Stimulated activated CD8-positive, alpha-beta memory T cell treated with anti-CD3 and anti-CD28 coated beads, Interleukin-4, amount 100 ng/mL, for 1 hour (primary cell): ENCODE results near the gene MVB12B.

Experiments used
- DNase-seq, 2 donors: peaks; one replicate each; pipeline ENCODE4 v3.0.0-alpha.2; 2020; ENCODE audit warnings: low read depth in 2 of 2, low spot score in 1 of 2

Gene MVB12B

DNA sequence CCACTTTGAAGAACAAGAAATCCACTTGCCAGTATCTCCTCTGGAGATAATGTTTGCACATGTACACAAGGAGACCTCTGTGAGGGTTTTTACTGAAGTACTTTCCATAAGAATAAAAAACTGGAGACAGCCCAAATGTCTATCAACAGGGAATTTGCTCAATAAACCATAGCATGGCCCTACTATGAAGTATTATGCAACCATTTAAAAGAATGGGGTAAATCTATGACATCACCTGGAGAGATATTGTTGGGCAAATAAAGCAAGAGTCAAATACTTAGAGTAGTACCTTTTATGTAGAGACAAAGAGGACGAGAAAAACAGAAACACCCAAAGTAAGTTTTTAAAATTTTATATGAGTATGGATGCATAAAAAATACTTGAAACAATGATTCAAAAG, 23.9 kb upstream of the MVB12B start:
- DNase-seq: no peak

DNA sequence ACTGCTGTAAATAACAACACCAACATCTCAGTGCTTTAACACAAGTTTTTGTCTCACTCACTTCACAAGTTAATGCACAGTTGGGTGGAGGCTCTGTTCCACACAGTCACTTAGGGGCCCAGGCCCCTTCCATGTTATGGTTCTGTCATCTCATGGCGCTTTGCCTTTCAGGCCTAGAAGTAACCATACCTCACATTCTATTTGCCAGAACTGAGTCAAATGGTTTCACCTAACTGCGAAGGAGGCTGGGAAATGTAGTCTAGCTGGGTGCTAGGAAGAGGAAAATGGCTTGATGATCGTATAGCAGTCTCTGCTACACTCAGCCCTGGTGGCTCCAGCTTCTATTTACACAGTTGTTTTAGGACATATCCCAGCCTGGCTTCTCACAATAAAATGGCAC, 23.1 kb upstream of the MVB12B start:
- DNase-seq: no peak

DNA sequence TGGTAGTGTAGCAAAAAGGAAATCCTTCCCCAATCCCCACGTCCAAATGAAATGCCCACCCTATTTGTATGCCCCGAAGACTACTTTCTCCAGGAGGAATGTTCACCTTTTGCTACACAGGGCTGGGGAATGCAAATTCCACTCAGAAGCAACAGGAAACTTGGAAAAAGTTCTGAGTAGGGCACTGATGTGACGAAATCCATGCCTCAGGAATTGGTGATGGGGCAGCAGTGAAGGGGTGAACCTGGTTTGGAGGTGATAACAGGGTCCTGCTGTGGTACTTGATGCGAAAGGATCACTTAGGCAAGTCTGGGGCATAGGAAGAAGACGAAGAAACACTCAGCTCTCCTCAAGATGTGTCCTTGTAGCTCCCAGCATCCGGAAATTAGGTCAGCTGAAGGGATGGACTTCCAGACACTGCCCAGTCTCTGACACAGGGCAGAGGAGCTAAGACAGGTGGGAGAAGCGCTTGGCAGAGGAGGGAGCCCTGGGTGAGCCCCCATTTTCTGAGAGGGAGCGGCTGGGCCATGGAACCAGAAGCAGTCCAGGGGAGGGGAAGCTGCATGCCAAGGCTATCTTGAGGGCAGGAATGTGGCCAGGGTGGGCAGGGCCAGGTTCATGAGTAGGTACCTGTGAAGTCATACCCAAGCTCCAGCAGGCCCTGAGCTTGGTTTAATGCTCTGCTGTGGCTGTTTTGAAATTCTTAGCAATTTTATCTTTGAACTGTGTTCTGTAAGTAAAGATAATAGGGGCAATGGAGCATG, 22.2 kb upstream of the MVB12B start:
- DNase-seq: no peak

DNA sequence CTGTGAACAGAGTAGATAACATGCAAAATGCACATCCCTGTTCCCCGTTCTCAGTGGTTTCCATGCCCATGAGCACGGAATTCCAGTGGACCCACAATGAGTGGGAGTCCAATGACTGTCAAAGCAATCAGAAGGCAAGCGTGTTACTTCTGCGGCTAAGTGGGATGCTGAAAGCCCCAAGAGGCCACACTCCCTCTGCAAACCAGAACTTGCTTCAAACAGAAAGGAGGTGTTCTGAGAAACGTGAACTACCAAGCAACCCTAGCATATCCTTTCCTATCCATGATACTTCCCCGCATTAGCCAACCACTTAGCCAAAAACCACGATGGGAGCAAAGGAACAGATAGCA, 21.7 kb upstream of the MVB12B start:
- no peak for DNase-seq

DNA sequence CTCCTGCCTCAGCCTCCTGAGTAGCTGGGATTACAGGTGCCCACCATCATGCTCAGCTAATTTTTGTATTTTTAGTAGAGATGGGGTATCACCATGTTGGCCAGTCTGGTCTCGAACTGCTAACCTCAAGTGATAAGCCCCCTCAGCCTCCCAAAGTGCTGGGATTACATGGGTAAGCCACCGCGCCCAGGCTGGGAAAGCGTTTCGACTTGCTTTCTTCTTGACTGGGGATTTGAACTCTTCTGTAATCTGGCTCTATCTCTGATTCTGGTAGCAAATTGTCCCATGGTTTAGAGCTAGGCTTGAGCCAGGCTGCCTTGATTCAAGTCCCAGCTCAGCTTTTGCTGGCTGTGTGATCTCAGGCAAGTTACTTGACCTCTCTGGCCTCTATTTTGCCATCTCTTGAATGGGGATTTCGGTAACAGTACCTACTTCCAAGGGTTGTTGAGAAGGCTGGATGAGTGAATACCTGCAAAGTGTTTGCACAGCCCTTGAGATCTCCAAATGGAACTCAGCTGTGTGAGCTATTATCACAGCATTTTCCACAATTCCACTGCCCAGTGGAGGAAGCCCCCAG, 20.5 kb upstream of the MVB12B start:
- DNase-seq: no peak

DNA sequence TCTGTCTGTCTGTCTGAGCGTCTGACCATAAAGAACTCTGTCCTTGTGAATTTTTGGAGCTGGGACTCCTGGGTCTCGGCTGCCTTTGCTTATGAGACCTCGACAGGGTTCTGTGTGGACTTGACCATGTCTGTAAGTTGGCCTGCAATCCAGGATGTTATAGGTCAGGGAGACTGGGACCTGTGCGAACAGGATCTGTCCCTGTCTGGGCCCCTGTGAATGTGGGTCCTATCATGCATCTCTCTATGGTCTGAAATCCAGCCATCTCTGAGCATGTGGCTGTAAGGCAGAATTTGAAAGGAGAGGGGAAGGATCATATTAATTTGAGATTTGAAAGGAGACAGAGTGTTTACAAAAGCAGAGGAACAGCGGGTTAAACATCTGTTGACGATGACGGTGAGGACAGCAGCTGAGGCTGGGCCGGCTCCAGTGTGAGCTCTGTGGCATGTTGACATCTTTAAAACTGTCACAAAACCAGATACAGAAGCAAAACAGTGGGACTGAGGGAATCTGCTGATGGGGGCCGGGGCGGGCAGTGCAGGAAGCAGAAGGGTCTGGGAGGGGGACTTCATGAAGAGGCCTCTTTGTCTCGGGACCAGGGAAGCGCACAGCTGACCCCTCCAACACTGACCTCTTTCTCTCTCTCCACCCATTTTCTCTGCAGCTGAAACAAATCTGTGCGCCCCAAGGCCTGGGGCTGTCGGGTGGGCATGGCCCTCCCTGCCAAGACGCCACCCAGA, 19.1 kb upstream of the MVB12B start:
- DNase-seq: no peak

DNA sequence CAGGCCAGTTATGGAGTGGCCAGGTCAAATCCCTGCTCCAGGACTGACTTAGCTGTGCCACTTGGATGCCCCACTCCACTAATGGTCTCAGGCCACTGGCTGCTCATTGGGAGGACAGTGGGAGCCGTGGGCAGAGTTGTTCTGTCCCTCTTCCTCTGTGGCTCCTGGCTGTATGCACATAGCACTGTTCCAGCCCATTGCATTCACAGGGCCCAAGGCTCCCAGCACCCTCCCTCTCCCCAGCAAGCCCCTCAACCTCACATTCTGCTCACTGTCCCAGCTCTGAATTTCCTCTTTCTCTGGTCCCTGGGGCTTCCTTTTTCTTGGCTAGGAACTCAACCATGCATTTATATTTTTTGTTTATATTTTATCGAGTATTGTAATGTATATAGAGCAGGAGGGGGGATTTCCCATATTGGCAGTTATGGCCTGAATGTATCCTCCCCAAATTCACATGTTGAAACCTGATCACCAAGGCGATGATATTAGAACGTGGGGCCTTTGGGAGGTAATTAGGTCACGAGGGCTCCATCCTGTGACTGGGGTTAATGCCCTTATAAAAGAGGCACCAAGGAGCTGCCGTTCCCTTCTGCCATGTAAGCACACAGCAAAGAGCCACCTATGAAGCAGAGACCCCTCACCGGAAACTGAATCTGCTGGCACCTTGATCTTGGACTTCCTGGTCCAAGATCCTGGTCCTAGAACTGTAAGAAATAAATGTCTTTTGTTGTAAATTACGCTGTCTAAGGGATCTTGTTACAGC, 17.0 kb upstream of the MVB12B start:
- no peak for DNase-seq

DNA sequence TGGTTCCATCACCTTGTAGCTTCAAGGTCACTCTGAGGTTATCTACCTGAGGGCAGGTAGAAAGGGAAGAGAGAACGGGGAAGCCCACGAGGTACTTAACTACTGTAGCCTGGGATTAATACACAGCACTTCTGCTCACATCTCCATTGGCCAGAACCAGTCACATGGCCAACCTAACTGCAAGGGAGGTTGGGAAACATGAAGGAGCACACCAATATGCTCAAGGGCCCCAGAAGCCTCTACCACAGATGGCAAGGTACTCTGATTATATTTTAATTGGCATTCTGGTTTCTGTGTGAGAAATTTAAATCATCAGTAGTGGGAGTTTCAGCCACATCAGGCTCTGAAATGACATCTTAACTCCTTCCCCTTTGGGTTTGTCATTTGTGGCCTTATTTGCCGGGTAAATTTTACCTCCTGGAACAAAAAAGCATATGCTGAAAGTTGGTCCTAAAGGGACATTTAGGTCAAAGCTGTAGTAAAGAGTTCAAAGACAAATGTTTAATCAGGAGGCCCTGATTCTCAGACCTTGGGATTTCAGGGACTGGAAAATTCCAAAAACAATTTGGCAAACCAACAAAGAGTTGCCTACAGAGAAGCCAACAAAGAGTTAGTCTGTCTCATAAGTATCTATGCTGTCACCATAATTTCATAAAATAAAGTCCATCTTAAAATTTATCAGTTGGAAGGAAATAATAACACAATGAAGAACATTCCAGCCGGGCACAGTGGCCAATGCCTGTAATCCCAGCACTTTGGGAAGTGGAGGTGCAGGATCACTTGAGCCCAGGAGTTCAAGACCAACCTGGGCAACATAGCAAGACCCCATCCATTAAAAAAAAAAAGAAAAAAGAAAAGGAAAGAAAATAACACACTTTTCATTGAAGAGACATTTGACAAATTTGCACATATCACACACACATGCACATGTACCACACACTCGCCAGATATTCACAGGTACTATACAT, 13.8 kb upstream of the MVB12B start:
- no peak for DNase-seq

DNA sequence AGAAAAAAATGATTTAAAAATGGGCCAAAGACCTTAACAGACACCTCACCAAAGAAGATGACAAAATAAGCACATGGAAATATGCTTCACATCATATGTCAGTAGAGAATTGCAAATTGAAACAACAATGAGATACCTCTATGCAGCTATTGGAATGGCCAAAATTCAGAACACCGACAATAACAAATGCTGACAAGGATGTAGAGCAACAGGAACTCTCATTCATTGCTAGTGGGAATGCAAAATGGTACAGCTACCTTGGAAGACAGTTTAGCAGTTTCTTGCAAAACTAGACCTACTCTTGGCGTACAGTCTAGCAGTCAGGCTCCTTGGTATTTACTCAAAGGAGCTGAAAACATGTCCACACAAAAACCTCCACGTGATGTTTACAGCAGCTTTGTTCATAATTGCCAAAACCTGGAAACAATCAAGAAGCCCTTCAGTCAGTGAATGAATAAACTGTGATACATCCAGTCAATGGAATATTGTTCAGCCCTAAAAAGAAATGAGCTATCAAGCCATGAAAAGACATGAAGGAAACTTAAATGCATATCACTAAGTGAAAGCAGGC, 10.5 kb upstream of the MVB12B start:
- no peak for DNase-seq

DNA sequence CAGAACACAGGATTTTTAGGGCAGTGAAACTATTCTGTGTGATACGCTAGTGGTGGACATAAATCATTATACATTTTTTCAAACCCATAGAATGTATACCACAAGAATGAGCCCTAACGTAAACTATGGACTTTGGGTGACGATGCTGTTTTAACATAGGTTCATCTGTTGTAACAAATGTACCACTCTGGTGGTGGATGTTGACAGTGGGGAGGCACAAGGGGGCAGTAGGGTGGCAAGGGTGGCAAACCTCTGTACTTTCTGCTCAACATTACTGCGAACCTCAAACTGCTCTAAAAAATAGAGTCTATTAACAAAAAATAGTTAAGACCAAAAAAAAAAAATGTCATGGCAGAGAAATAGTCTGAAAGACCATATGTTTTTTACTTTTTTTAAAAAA, 9.1 kb upstream of the MVB12B start:
- DNase-seq: no peak

DNA sequence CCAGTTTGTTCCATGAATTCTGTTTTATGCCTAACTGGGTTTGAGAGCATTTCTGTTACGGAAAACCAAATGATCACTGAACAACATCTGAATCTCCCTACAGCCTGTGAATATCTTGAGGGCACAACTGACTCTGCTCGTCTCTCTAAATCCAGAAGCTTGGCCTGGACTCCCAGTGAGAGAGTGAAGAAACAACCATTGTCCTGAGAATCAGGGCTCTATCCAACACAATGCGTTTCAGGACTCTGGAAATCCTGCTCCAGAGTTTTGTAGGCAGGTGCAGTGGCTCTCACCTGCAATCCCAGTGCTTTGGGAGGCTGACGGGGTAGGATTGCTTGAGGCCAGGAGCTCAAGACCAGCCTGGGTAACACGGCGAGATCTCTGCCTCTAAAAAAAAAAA, 7.8 kb upstream of the MVB12B start:
- no peak for DNase-seq

DNA sequence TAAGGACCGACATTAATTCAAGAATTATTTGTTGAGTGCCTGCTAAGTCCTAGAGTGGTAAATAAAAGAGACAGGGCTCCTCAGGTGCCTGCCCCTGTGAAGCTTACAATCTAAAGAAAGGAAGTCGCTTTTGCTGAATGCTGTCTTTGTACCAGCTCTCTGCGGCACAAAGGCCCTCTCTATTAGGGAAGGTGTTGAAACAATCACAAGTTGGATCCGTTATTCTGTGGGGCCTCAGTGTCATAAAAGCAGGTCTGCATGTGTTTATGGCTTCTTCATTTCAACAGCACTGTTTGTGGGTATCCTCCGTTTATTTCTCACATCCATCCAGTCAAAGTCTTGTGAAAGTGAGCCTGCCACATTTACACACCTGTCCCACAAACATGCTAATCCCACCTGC, 7.0 kb upstream of the MVB12B start:
- DNase-seq: no peak

DNA sequence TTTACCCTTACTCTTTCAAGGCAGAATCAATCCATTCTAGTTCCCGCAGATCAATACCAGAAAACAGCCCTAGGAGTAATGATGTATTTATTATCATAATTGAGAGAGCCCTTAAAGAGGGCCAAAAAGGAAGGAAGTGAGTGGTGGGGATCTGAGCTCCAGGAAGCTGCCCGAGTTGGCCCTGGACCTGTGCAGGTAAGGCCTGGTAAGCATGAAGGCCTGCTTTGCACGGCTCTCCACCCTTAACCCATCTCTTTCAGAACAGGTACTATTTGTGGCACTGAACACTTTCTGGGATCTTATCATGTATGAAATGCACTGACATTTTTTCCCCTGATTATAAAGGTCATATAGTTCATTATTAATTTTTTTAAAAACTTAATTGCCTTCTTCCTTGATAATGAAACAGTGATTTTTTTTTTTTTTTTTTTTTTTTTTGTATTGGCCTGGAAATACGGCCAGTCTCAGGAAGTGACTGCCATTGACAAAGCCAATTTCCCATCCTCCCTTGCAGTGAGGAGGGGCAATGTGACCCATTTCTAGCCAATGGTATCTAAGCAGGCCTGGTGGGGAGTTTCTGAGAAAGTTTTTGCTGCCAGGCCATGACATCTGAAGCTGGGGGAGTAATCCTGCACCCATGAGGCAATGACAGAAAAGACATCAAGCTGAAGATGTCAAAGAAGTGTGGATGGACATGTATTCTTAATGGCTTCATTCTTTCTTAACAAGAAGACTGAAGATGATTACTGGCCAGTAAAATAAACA, 6.3 kb upstream of the MVB12B start:
- DNase-seq: no peak

DNA sequence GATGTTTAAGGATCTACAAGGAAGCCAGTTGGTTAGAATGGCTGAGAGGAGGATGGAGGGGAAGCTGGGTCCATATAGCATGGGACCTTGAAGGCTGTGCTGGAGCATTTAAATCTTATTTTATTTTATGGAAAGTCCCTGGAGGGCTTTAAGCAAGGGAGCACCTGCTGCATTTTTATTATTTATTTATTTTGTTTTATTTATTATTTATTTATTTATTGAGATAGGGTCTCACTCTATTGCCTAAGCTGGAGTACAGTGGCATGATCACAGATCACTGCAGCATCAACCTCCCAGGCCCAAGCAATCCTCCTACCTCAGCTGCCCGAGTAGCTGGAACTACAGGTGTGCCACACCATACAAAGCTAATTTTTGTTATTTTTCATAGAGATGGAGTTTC, 4.9 kb upstream of the MVB12B start:
- no peak for DNase-seq

DNA sequence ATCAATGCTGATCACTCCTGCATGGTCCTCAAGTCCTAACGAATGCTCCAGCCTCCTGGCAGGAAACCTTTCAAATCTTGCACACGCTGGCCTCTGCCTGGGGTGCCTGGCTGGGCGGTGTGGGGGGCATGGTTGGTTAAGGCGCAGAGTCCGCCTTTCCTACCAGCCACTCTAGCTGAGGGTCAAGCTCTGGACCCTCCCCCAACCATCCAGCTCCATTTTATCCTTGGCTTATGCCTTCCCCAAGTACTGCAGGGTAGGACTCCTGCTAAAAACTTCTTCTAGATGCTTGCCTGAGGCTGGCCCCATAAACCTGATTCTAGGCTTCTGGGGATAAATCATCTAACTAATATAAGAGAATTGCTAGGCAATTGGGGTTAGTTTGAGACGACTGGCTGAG, 808 bp upstream of the MVB12B start:
- no peak for DNase-seq

DNA sequence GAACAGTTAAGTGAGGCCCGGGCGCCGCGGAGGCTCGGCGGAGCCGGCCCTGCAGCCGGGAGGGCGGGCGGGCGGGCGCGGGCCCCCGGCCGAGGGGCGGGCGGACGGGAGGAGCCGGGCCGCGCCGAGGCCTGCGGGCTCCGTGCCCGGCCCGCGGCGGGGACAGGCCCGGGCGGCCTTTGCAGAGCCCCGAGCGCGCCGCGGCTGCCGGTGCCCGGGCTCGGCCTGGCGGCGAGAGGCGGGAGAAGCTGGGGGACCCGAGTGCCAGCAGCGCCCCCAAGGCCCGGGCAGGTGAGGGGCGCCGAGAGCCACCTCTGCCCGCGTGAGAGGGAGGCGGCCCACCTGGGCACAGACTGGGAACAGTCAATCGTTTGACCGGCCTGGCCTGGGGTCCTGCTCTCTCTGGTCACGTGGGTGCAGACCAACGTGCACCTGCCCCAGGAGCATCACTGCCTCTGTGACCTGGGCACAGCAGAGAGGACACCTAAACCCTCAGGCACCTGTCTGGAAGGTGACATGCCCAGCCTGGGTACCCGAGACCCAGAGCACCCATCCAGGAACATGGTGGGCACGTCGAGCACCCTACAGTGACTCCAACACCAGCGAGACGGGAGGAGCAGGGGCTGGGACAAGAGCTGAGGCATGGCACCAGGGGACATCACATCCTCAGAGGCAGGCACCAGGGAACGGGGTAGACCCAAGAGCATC, 531 bp downstream of the MVB12B start:
- DNase-seq: no peak

DNA sequence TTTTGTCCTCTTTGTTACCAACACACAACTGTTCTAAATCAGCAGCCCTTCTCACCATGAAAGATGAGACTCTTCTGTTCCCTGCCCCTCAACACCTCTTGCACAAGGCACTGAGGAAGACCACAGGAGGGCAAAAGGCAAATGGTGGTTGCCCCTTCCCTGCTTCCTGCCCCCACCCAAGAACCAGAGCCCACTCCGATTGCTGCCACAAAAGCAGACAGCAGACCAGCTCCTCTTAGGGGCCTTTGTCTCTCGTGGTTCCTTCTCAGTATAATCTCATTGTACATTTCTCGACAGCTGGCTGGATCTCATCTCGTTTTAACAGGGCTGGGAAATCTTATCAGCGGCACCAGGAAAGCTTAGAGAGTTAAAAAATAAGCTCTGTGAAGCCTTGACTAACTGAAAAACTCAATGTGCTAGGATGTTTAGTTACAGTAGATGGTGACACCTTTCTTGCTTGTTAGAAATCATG, 1.1 kb downstream of the MVB12B start:
- no peak for DNase-seq

DNA sequence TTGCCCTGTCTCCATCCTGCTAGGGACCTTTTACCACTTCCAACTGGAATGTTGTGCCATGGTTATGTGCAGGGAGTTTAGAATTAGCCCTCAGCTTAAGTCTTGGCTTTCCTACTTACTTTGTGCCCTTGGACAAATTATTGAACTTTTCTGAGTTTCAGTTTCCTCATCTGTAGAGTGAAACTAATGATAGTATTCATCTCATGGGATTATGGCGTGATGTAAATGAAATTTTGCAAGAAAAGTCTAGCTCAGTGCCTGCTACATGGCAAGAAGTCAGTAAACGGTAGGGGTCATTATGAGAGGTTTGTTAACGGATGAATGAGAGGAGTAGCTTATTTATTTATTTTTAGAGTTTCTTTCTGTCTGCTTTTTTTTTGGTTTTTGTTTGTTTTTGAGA, 1.8 kb downstream of the MVB12B start:
- DNase-seq: no peak
